Fibroblast of pulmonary artery (primary cell): Measurements from ENCODE around the gene PCGF2.

Experiments
- DNase-seq: peaks from one replicate; pipeline ENCODE4 v3.0.0-alpha.2; 2010; ENCODE audit warnings: low read depth
- H3K4me3 ChIP-seq: replicated peaks from 2 replicates; pipeline ENCODE4 v1.5.1; 2011; ENCODE audit warnings: low read depth, mild to moderate bottlenecking, control low read depth, low read length, moderate library complexity
- CTCF ChIP-seq: IDR thresholded peaks from 2 replicates; pipeline ENCODE4 v1.5.1; 2011; ENCODE audit warnings: mild to moderate bottlenecking, control low read depth, low read length, inconsistent platforms; ENCODE audit errors: missing control alignments

Gene PCGF2

GRCh38 chr17:38735161-38735997 lies 12.8 kb downstream of the PCGF2 start:
- DNase-seq, result peak; percentile 39
- peak; percentile 86 for TF ChIP-seq CTCF

GRCh38 chr17:38733982-38734973 lies 13.9 kb downstream of the PCGF2 start:
- TF ChIP-seq CTCF, result peak; percentile 23
- H3K4me3 ChIP-seq, result no peak overlapping the region
- no peak for DNase-seq

More at GRCh38 chr17:38735161-38735997, 12.8 kb downstream of the PCGF2 start:
- no peak overlapping the region for H3K4me3 ChIP-seq

- TF ChIP-seq CTCF, result no peak
- no peak for DNase-seq
- no peak overlapping the region for H3K4me3 ChIP-seq
Measured at GRCh38 chr17:38733282-38733981, 14.7 kb downstream of the PCGF2 start.

GRCh38 chr17:38732376-38733281 lies 15.5 kb downstream of the PCGF2 start:
- DNase-seq, result no peak
- TF ChIP-seq CTCF, result no peak

GRCh38 chr17:38731526-38732294 lies 16.4 kb downstream of the PCGF2 start:
- peak overlapping the region; percentile 63 for H3K4me3 ChIP-seq
- DNase-seq, result no peak
- TF ChIP-seq CTCF, result no peak

More at GRCh38 chr17:38732376-38733281, 15.5 kb downstream of the PCGF2 start:
- H3K4me3 ChIP-seq, result no peak overlapping the region
